ENCODE data around the gene SSTR5.

SSTR5 gene

DNA sequence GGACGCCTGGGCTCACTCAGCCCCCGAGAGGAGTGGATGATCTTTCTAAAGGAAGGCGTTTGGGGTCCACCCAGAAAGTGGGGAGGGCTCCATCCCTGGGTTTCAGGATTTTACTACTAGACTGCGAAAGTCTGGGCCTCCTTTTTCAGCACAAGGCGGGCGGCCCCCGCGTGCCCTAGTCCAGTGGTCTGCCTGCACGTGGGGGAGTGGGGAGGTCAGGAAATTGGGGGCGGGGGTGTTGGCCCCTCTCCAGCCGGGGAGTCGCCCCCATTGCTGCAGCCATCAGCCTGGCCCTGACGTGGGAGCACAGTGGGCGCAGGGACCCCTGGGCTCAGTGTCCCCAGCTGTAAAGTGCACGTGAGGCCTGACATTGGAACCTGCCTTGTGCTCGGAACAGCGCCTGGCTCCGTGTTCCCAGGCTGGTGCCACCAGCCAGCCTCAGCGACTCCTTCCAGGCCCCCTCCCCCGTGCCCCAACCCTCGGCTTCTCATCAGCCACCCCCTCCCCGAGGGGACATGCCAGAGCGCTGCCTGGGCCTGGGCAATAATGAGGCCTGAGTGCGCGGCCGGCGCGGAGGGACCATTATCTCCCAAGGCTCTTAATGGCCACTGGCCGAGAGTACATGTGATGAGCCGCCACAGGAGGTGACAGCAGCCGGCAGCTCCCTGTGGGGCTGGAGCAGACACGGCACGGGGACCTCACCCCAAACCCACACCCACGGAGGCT, 25.9 kb downstream of the SSTR5 start:
- no peak for TF ChIP-seq FOXP2 (optimal IDR thresholded peaks at IDR 0.05; ENCODE audit: borderline replicate concordance, extremely low read depth, extremely low read length, insufficient read depth)
- TF ChIP-seq TAF1 (IDR thresholded peaks at IDR 0.05; ENCODE audit: borderline replicate concordance, insufficient read depth, low read length): no peak
- TF ChIP-seq REST (IDR thresholded peaks at IDR 0.05; ENCODE audit: insufficient read depth in 1 of 2, low read depth in 2 of 2, low read length in 2 of 2): no peak
- no peak for TF ChIP-seq SIN3A (IDR thresholded peaks at IDR 0.05; ENCODE audit: borderline replicate concordance, insufficient read depth, low read length)
- no peak for TF ChIP-seq POLR2AphosphoS5 (IDR thresholded peaks at IDR 0.05; ENCODE audit: low read depth, low read length)

- TF ChIP-seq REST (IDR thresholded peaks at IDR 0.05; ENCODE audit: insufficient read depth in 1 of 2, low read depth in 2 of 2, low read length in 2 of 2) (no peak), FOXP2 (optimal IDR thresholded peaks at IDR 0.05; ENCODE audit: borderline replicate concordance, extremely low read depth, extremely low read length, insufficient read depth) (no peak), SIN3A (IDR thresholded peaks at IDR 0.05; ENCODE audit: borderline replicate concordance, insufficient read depth, low read length) (no peak), TAF1 (IDR thresholded peaks at IDR 0.05; ENCODE audit: borderline replicate concordance, insufficient read depth, low read length) (no peak), POLR2AphosphoS5 (IDR thresholded peaks at IDR 0.05; ENCODE audit: low read depth, low read length) (no peak)
Observed at GRCh38 chr16:1099189-1100083, 26.9 kb downstream of the SSTR5 start.

GRCh38 chr16:1100084-1100800, 27.7 kb downstream of the SSTR5 start:
- TF ChIP-seq TAF1 (IDR thresholded peaks at IDR 0.05; ENCODE audit: borderline replicate concordance, insufficient read depth, low read length): no peak
- TF ChIP-seq REST (IDR thresholded peaks at IDR 0.05; ENCODE audit: insufficient read depth in 1 of 2, low read depth in 2 of 2, low read length in 2 of 2): no peak
- TF ChIP-seq POLR2AphosphoS5 (IDR thresholded peaks at IDR 0.05; ENCODE audit: low read depth, low read length): no peak
- no peak for TF ChIP-seq FOXP2 (optimal IDR thresholded peaks at IDR 0.05; ENCODE audit: borderline replicate concordance, extremely low read depth, extremely low read length, insufficient read depth)
- no peak for TF ChIP-seq SIN3A (IDR thresholded peaks at IDR 0.05; ENCODE audit: borderline replicate concordance, insufficient read depth, low read length)

DNA sequence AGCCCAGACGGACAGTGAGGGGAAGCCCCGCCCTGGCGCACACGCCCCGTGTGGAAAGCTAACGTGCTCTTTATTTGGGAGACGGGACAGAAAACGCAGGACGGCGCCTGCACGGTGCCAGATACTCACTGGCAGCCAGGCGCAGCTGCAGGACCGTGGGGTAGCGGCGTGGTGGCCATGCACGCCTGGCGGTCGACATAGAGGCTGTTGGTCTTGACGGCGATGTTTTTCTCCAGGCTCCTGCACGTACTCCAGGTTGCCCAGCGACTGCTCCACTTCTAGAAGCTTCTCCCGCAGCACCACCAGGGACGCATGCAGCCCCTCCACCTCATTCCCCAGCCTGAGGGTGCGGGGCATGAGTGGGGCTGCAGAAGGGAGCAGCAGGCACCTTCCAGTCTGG, 28.6 kb downstream of the SSTR5 start:
- TF ChIP-seq POLR2AphosphoS5 (IDR thresholded peaks at IDR 0.05; ENCODE audit: low read depth, low read length) (no peak), TAF1 (IDR thresholded peaks at IDR 0.05; ENCODE audit: borderline replicate concordance, insufficient read depth, low read length) (no peak), SIN3A (IDR thresholded peaks at IDR 0.05; ENCODE audit: borderline replicate concordance, insufficient read depth, low read length) (no peak), REST (IDR thresholded peaks at IDR 0.05; ENCODE audit: insufficient read depth in 1 of 2, low read depth in 2 of 2, low read length in 2 of 2) (no peak), FOXP2 (optimal IDR thresholded peaks at IDR 0.05; ENCODE audit: borderline replicate concordance, extremely low read depth, extremely low read length, insufficient read depth) (no peak)

Measured in PFSK-1 (cell line).